Measurements from ENCODE around the gene SYT10. TPM values are rescaled to one million over a fixed set of nuclear protein-coding genes. Genes with fewer than 3 reads are reported as not detected.

Gene SYT10
- total and polyA plus RNA-seq, 4 donors: 0.08 to 0.84 (median 0.13) TPM

- TF ChIP-seq CTCF (IDR thresholded peaks at IDR 0.05; ENCODE audit: low read depth, low read length, missing input control) (no peak), RAD21 (IDR thresholded peaks at IDR 0.05) (no peak), ATF3 (IDR thresholded peaks at IDR 0.05) (no peak)
Measured at GRCh38 chr12:33472299-33472698, 32.7 kb upstream of the SYT10 start (continued).

- H3K9me3 ChIP-seq (ENCODE audit: control insufficient read depth in 4 of 4, low read length in 3 of 4): no peaks in the 10 kb centered on the region
- DNase-seq (ENCODE audit: low spot score): no peak
- H3K9ac ChIP-seq (ENCODE audit: low read depth in 1 of 2, low read length in 2 of 2): no peak overlapping the region
- H3K4me1 ChIP-seq (ENCODE audit: control insufficient read depth in 4 of 4, insufficient read depth in 4 of 4, low read length in 3 of 4): no peaks in the 10 kb centered on the region
- H3K27me3 ChIP-seq (ENCODE audit: control insufficient read depth in 4 of 4, insufficient read depth in 4 of 4, low read length in 3 of 4): no peaks in the 10 kb centered on the region
- no peaks in the 10 kb centered on the region for H3K36me3 ChIP-seq (ENCODE audit: control insufficient read depth in 4 of 4, insufficient read depth in 3 of 4, low read depth in 1 of 4, low read length in 3 of 4)
- H3K4me3 ChIP-seq (ENCODE audit: low read depth in 1 of 3, low read length in 3 of 3): no peak overlapping the region
- 93% methylated on average over 1 of the region's 1 CpG for WGBS
- TF ChIP-seq GABPA (IDR thresholded peaks at IDR 0.05 in 1 of 2, conservative IDR thresholded peaks at IDR 0.05 in 1 of 2): no peak
- TF ChIP-seq REST (IDR thresholded peaks at IDR 0.05): no peak
- TF ChIP-seq EGR1 (IDR thresholded peaks at IDR 0.05; ENCODE audit: low read depth in 2 of 2): no peak
- TF ChIP-seq ZBTB33 (IDR thresholded peaks at IDR 0.05): no peak
- no peak for TF ChIP-seq SP1 (IDR thresholded peaks at IDR 0.05)
- TF ChIP-seq ATF3 (IDR thresholded peaks at IDR 0.05): no peak
- no peak for TF ChIP-seq HNF4A (conservative IDR thresholded peaks at IDR 0.05)
- H3K27ac ChIP-seq (ENCODE audit: low read depth in 1 of 2, low read length in 2 of 2): no peak overlapping the region
Measured at GRCh38 chr12:33455096-33455495, 15.5 kb upstream of the SYT10 start.

GRCh38 chr12:33450480-33450879, 10.9 kb upstream of the SYT10 start:
- 77% methylated on average over 3 of the region's 3 CpGs for WGBS
- DNase-seq (ENCODE audit: low spot score): no peak
- Histone ChIP-seq H3K9ac (ENCODE audit: low read depth in 1 of 2, low read length in 2 of 2) (no peak overlapping the region), H3K4me1 (ENCODE audit: control insufficient read depth in 4 of 4, insufficient read depth in 4 of 4, low read length in 3 of 4) (no peaks in the 10 kb centered on the region), H3K9me3 (ENCODE audit: control insufficient read depth in 4 of 4, low read length in 3 of 4) (no peaks in the 10 kb centered on the region), H3K36me3 (ENCODE audit: control insufficient read depth in 4 of 4, insufficient read depth in 3 of 4, low read depth in 1 of 4, low read length in 3 of 4) (no peaks in the 10 kb centered on the region), H3K4me3 (ENCODE audit: low read depth in 1 of 3, low read length in 3 of 3) (no peak overlapping the region), H3K27me3 (ENCODE audit: control insufficient read depth in 4 of 4, insufficient read depth in 4 of 4, low read length in 3 of 4) (peaks cover 0 to 2% (median 0%) of the 10 kb centered on the region in 4 donors), H3K27ac (ENCODE audit: low read depth in 1 of 2, low read length in 2 of 2) (no peak overlapping the region)
- TF ChIP-seq RAD21 (IDR thresholded peaks at IDR 0.05) (no peak), ZBTB33 (IDR thresholded peaks at IDR 0.05) (no peak), JUND (IDR thresholded peaks at IDR 0.05) (no peak), TAF1 (conservative IDR thresholded peaks at IDR 0.05) (no peak), MAX (IDR thresholded peaks at IDR 0.05) (no peak), REST (IDR thresholded peaks at IDR 0.05) (no peak), ATF3 (IDR thresholded peaks at IDR 0.05) (no peak)

Data from liver (tissue), 9 donors.